ENCODE data around the gene LENEP. TPM values are rescaled to one million over a fixed set of nuclear protein-coding genes. Genes with fewer than 3 reads are reported as not detected.

LENEP gene
- polyA plus RNA-seq, 2 of the 4 experiments (the other 2 are of a cell fraction), result not detected

DNA sequence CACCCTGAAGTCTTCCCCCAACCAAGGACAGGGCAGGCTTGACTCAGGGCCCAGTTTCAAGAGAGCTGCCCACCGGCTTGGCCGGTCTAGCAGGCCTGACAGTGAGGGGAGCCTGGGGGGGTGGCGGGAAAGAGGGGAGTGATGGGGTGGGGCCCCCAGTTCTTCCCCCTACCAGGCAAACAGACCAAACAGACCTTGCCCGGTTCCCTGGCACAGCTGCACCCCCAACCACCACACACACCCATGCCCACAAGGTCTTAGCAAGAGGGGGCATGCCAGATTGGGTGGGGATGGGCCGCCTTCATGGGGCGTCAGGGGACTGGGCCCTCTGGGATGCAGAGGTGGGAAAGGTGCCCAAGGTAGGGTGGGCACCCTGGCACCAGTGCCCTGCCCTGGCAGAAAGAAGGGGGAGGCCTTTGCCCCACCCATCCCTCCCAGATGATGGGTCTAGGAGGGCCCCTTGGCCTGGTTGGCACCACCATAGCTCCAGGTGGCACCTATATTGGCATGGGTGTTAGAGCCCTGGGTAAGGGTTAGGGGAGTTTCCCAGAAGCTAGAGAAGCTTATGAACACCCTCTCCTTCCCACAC is 18.1 kb downstream of the LENEP start:
- 93% methylated on average over 3 of the region's 6 CpGs for WGBS (ENCODE audit: missing lambda C conversion rate)
- peaks cover 93% of the 10 kb centered on the region for H3K4me1 ChIP-seq

DNA sequence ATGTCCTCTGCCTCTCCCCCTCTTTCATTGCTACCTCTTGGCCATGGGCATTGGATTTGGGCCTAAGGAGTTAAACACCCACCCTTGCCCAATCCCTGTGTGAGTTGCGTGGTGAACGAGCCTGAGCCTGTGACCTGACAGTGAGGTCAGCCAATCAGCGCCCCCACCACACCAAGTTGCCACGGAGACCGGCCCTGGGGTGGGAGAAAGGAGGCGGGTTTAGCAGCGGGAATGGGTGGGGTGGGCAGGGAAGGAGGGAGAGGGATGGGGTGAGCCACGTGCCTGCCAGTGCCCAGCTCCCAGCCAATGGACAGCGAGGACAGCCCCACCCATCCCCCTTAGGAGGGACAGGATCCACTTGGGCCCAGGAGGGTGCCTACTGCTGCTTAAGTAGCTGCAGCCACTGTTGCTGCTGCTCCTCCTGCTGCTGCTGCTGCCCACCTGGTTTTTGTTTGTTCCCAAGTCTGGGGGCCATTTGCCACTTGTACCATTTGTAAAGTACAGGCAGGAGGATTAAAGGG is 18.7 kb downstream of the LENEP start:
- Histone ChIP-seq H3K4me1 (peaks cover 93% of the 10 kb centered on the region), H3K9me3 (no peaks in the 10 kb centered on the region), H3K27ac (peak overlapping the region; percentile 67 to 100), H3K4me3 (no peak overlapping the region), H3K4me2 (peak overlapping the region; percentile 59)
- ChIA-PET CTCF (no interaction called here), POLR2A (interaction anchor here (0.6 kb wide), 1 partner anchor 10 kb away, joined by 4 read pairs; the partner anchor contains the start of gene ZBTB7B)
- WGBS (ENCODE audit: missing lambda C conversion rate), result 22% methylated on average over 5 of the region's 9 CpGs
- DNase-seq (ENCODE audit: low read depth in 1 of 2, low spot score in 1 of 2), result peak in 1 of 2 experiments; percentile 86
- peak in 1 of 2 experiments; percentile 59; a peak in 3 of 6 replicates for ATAC-seq
- no peak for FAIRE-seq
- no peak for TF ChIP-seq CTCF (IDR thresholded peaks at IDR 0.05)
- TF ChIP-seq MAX (IDR thresholded peaks at IDR 0.05), result peak; percentile 58
- no peak for TF ChIP-seq CBX8 (IDR thresholded peaks at IDR 0.05)
- TF ChIP-seq, protein P1, sequence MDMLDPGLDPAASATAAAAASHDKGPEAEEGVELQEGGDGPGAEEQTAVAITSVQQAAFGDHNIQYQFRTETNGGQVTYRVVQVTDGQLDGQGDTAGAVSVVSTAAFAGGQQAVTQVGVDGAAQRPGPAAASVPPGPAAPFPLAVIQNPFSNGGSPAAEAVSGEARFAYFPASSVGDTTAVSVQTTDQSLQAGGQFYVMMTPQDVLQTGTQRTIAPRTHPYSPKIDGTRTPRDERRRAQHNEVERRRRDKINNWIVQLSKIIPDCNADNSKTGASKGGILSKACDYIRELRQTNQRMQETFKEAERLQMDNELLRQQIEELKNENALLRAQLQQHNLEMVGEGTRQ (IDR thresholded peaks at IDR 0.05), result peak; percentile 60
- TF ChIP-seq, protein P2, sequence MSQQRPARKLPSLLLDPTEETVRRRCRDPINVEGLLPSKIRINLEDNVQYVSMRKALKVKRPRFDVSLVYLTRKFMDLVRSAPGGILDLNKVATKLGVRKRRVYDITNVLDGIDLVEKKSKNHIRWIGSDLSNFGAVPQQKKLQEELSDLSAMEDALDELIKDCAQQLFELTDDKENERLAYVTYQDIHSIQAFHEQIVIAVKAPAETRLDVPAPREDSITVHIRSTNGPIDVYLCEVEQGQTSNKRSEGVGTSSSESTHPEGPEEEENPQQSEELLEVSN (IDR thresholded peaks at IDR 0.05; ENCODE audit: borderline replicate concordance, low read depth), result 0 out of 2 replicates have a peak, but pooled peaks have one; percentile 43

More for the DNA sequence above, 18.1 kb downstream of the LENEP start:
- TF ChIP-seq CBX8 (IDR thresholded peaks at IDR 0.05) (no peak), TFCP2L1 (CRISPR knock-in tag; IDR thresholded peaks at IDR 0.05) (no peak), TP53 (CRISPR knock-in tag; IDR thresholded peaks at IDR 0.05) (no peak), MYC (IDR thresholded peaks at IDR 0.05; ENCODE audit: borderline replicate concordance, low read length) (no peak)
- TF ChIP-seq, protein P2 (IDR thresholded peaks at IDR 0.05; ENCODE audit: borderline replicate concordance, low read depth), result no peak
- TF ChIP-seq, protein P1 (IDR thresholded peaks at IDR 0.05), result no peak
- TF ChIP-seq, protein P3, sequence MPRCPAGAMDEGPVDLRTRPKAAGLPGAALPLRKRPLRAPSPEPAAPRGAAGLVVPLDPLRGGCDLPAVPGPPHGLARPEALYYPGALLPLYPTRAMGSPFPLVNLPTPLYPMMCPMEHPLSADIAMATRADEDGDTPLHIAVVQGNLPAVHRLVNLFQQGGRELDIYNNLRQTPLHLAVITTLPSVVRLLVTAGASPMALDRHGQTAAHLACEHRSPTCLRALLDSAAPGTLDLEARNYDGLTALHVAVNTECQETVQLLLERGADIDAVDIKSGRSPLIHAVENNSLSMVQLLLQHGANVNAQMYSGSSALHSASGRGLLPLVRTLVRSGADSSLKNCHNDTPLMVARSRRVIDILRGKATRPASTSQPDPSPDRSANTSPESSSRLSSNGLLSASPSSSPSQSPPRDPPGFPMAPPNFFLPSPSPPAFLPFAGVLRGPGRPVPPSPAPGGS (IDR thresholded peaks at IDR 0.05), result no peak
- POLR2A ChIA-PET, result no interaction called here
- Histone ChIP-seq H3K27ac (peak overlapping the region; percentile 67 to 100), H3K4me2 (peak overlapping the region; percentile 59), H3K9me3 (no peaks in the 10 kb centered on the region), H3K4me3 (no peak overlapping the region)
- ATAC-seq, result no peak; a peak in 2 of 6 replicates
- no peak for DNase-seq (ENCODE audit: low read depth in 1 of 2, low spot score in 1 of 2)
- CTCF ChIA-PET, result interaction anchor here (1.3 kb wide), 1 partner anchor 73 kb away, joined by 3 read pairs; no protein-coding TSS in a partner anchor
- FAIRE-seq, result no peak

DNA sequence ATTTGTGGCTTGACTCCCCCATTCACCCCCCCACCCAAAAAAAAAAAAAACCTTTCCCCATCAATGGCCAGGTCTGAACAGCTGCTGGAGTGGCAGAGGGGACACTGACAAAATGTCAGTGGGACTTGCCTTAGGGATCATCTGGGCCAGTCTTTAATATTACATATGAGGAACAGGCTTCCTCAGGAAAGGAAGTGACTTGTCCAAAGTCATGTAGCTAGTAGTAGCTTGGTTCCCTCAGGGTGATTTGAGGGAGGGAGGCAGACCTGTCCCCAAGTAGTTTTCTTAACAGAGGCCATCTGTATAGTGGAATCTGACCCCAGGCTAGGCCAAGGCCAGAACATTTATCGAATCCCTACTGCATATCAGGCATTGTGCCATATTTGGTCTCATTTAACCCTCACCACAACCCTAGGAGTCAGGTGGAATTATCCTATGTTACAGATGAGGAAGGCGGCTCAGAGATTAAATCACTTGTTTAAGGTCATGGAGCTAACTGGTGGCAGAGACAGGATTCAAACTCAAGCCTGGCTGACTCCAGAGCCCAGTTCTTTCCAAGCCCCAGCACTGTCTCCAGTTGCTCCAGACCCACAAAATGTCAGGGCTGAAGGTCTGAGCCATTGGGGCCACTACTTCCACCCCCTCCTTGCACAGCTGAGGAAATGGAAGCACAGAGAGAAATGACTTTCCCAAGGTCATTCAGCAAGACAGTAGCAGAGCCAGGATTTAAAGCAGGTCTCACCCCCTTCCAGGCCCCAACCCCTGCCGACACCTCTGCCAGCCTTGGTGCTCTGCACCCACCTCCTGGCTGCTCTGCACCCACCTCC is 19.6 kb downstream of the LENEP start:
- CTCF ChIA-PET, result no interaction called here

More for the DNA sequence above, 19.6 kb downstream of the LENEP start:
- peak overlapping the region; percentile 67 to 100; a peak in 5 of 6 replicates for H3K27ac ChIP-seq
- no peaks in the 10 kb centered on the region for H3K9me3 ChIP-seq
- POLR2A ChIA-PET, result interaction anchor here (0.6 to 0.7 kb wide), 2 partner anchors 35 to 174 kb away, joined by 11 to 12 read pairs; no protein-coding TSS in a partner anchor
- 82% methylated on average over 3 of the region's 3 CpGs for whole genome bisulfite sequencing (ENCODE audit: missing lambda C conversion rate)
- H3K4me1 ChIP-seq, result peaks cover 88% of the 10 kb centered on the region
- DNase-seq (ENCODE audit: low read depth in 1 of 2, low spot score in 1 of 2) (no peak), FAIRE-seq (peak; percentile 13), ATAC-seq (no peak)
- H3K4me2 ChIP-seq, result peak overlapping the region; percentile 59
- TF ChIP-seq HDAC2 (IDR thresholded peaks at IDR 0.05) (no peak), REST (IDR thresholded peaks at IDR 0.05) (peak; percentile 40; the same call in 1 of the 2 replicates)
- no peak overlapping the region for H3K4me3 ChIP-seq

Data from A549 (cell line).